Glutamatergic neuron (in vitro differentiated cells): Measurements from ENCODE around the gene KRTAP22-1. TPM values are rescaled to one million over a fixed set of nuclear protein-coding genes. Genes with fewer than 3 reads are reported as not detected.

Experiments
- DNase-seq: peaks from one replicate; pipeline ENCODE4 v3.0.0; 2022
- H3K27ac Mint-ChIP-seq: one replicate; pipeline ENCODE4 v1.8.0; 2020; ENCODE audit warnings: mild to moderate bottlenecking, mixed read lengths, inconsistent platforms; ENCODE audit not compliant: unreplicated experiment
- H3K27me3 Mint-ChIP-seq: one replicate; pipeline ENCODE4 v1.8.0; 2020; ENCODE audit warnings: mild to moderate bottlenecking, moderate library complexity, mixed read lengths, inconsistent platforms; ENCODE audit not compliant: unreplicated experiment
- H3K36me3 Mint-ChIP-seq: one replicate; pipeline ENCODE4 v1.8.0; 2020; ENCODE audit warnings: mild to moderate bottlenecking, mixed read lengths, inconsistent platforms; ENCODE audit not compliant: unreplicated experiment
- H3K4me1 Mint-ChIP-seq: one replicate; pipeline ENCODE4 v1.8.0; 2020; ENCODE audit warnings: mild to moderate bottlenecking, low read depth, mixed read lengths, inconsistent platforms; ENCODE audit not compliant: unreplicated experiment
- H3K4me3 Mint-ChIP-seq: one replicate; pipeline ENCODE4 v1.8.0; 2020; ENCODE audit warnings: mild to moderate bottlenecking, mixed read lengths, inconsistent platforms; ENCODE audit not compliant: unreplicated experiment
- H3K9me3 Mint-ChIP-seq: one replicate; pipeline ENCODE4 v1.8.0; 2020; ENCODE audit warnings: mild to moderate bottlenecking, moderate library complexity, mixed read lengths, inconsistent platforms; ENCODE audit not compliant: unreplicated experiment
- CTCF ChIP-seq: fragments of 200-600 bp; sonication (generic); IDR thresholded peaks from one replicate; pipeline ENCODE4 v1.5.0; 2021; ENCODE audit not compliant: partially characterized antibody, unreplicated experiment
- total RNA-seq: library from RNA; stranded (reverse); fragmentation: NEBNext Ultra II Directional; extraction: Animal tissue kit (Norgen Biotek cat#: 25700); gene quantifications from one replicate; pipeline ENCODE4 v1.2.1, GENCODE V29; 2021; ENCODE audit not compliant: unreplicated experiment

Gene KRTAP22-1
- total RNA-seq, 1 donor from 2014 or later = not detected

- H3K27me3 Mint-ChIP-seq = no peaks in the 10 kb centered on the region
- no peaks in the 10 kb centered on the region for H3K4me1 Mint-ChIP-seq
- H3K36me3 Mint-ChIP-seq = no peaks in the 10 kb centered on the region
- TF ChIP-seq CTCF = no peak
- DNase-seq = no peak
- H3K9me3 Mint-ChIP-seq = no peaks in the 10 kb centered on the region
- no peak overlapping the region for H3K27ac Mint-ChIP-seq
- no peak overlapping the region for H3K4me3 Mint-ChIP-seq
These were observed 37.8 kb upstream of the KRTAP22-1 start for GRCh38 chr21:30563072-30563471.

GRCh38 chr21:30563630-30564029, 37.3 kb upstream of the KRTAP22-1 start:
- Mint-ChIP-seq H3K27ac (no peak overlapping the region), H3K4me3 (no peak overlapping the region), H3K27me3 (no peaks in the 10 kb centered on the region), H3K9me3 (no peaks in the 10 kb centered on the region), H3K36me3 (no peaks in the 10 kb centered on the region), H3K4me1 (no peaks in the 10 kb centered on the region)
- no peak for TF ChIP-seq CTCF
- DNase-seq = no peak

- Mint-ChIP-seq H3K4me1 (no peaks in the 10 kb centered on the region), H3K9me3 (no peaks in the 10 kb centered on the region), H3K27ac (no peak overlapping the region), H3K27me3 (no peaks in the 10 kb centered on the region), H3K4me3 (no peak overlapping the region), H3K36me3 (no peaks in the 10 kb centered on the region)
- no peak for DNase-seq
- TF ChIP-seq CTCF = no peak
These were observed 33.3 kb upstream of the KRTAP22-1 start for GRCh38 chr21:30567617-30568016.

- Mint-ChIP-seq H3K4me3 (no peak overlapping the region), H3K27ac (no peak overlapping the region), H3K9me3 (no peaks in the 10 kb centered on the region), H3K36me3 (no peaks in the 10 kb centered on the region), H3K4me1 (no peaks in the 10 kb centered on the region), H3K27me3 (no peaks in the 10 kb centered on the region)
- DNase-seq = no peak
- TF ChIP-seq CTCF = no peak
These were observed 23.1 kb upstream of the KRTAP22-1 start for GRCh38 chr21:30577766-30578165.

GRCh38 chr21:30579346-30579745, 21.5 kb upstream of the KRTAP22-1 start:
- Mint-ChIP-seq H3K36me3 (no peaks in the 10 kb centered on the region), H3K27me3 (no peaks in the 10 kb centered on the region), H3K4me1 (no peaks in the 10 kb centered on the region), H3K9me3 (no peaks in the 10 kb centered on the region), H3K27ac (no peak overlapping the region), H3K4me3 (no peak overlapping the region)
- TF ChIP-seq CTCF = no peak
- DNase-seq = no peak
